A673 (cell line): ENCODE data around the gene ITK. TPM values are rescaled to one million over a fixed set of nuclear protein-coding genes. Genes with fewer than 3 reads are reported as not detected.

Experiments used
- BruUV-seq: library from RNA; stranded (reverse); fragments of 400-500 nt; replicated peaks from 2 replicates; lab custom pipeline; 2021; lab: Mats Ljungman, UMichigan
- CTCF ChIA-PET: fragments of 300-600 bp; sonication (Branson Sonifier 250); formaldehyde crosslinking; loops from one replicate; lab custom pipeline; 2022; ENCODE audit warnings: antibody characterized with exemption; lab: Charles Lee
- POLR2A ChIA-PET: fragments of 300-600 bp; sonication (Branson Sonifier 250); formaldehyde crosslinking; loops from one replicate; lab custom pipeline; 2022; ENCODE audit warnings: antibody characterized with exemption; ENCODE audit not compliant: low non-redundant PET; lab: Charles Lee
- DNase-seq: peaks from one replicate; pipeline ENCODE4 v3.0.0-alpha.2; 2015; ENCODE audit warnings: low spot score
- H3K27ac ChIP-seq: fragments of 200-600 bp; sonication (generic); 2 replicates; pipeline ENCODE4 v1.5.1; 2016; ENCODE audit warnings: mixed run types, low read depth, mild to moderate bottlenecking, mixed read lengths, antibody characterized with exemption, low read length; ENCODE audit not compliant: poor library complexity, severe bottlenecking
- H3K27me3 ChIP-seq: fragments of 200-600 bp; sonication (generic); replicated peaks from 2 replicates; pipeline ENCODE4 v1.6.1; 2017; ENCODE audit warnings: mixed run types, low read depth, mild to moderate bottlenecking, mixed read lengths, antibody characterized with exemption, low read length; ENCODE audit not compliant: insufficient read depth, poor library complexity
- H3K36me3 ChIP-seq: fragments of 200-600 bp; sonication (generic); 2 replicates; pipeline ENCODE4 v1.6.1; 2016; ENCODE audit warnings: mixed run types, mild to moderate bottlenecking, mixed read lengths, antibody characterized with exemption, low read length; ENCODE audit not compliant: insufficient read depth, poor library complexity, severe bottlenecking
- H3K4me1 ChIP-seq: fragments of 200-600 bp; sonication (generic); 2 replicates; pipeline ENCODE4 v1.6.1; 2017; ENCODE audit warnings: mixed run types, mild to moderate bottlenecking, mixed read lengths, antibody characterized with exemption, low read length; ENCODE audit not compliant: insufficient read depth, poor library complexity, severe bottlenecking
- H3K4me3 ChIP-seq: fragments of 200-600 bp; sonication (generic); 2 replicates; pipeline ENCODE4 v1.5.1; 2016; ENCODE audit warnings: low read depth, mixed run types, mild to moderate bottlenecking, mixed read lengths, low read length; ENCODE audit not compliant: poor library complexity, severe bottlenecking
- H3K9me3 ChIP-seq: fragments of 200-600 bp; sonication (generic); 2 replicates; pipeline ENCODE4 v1.6.1; 2016; ENCODE audit warnings: mixed run types, low read depth, mild to moderate bottlenecking, mixed read lengths, antibody characterized with exemption, low read length; ENCODE audit not compliant: poor library complexity, severe bottlenecking
- CTCF ChIP-seq: fragments of 300-800, 200-600 bp; sonication (generic); conservative IDR thresholded peaks from 2 replicates; pipeline ENCODE4 v1.5.1; 2017; ENCODE audit warnings: low read depth, mild to moderate bottlenecking, antibody characterized with exemption, low read length, moderate library complexity, mixed read lengths
- EZH2 ChIP-seq: fragments of 200-600 bp; sonication (generic); IDR thresholded peaks from 2 replicates; pipeline ENCODE4 v1.6.1; 2017; ENCODE audit warnings: borderline replicate concordance, low read depth, mild to moderate bottlenecking, mixed read lengths, antibody characterized with exemption, low read length; ENCODE audit not compliant: poor library complexity, severe bottlenecking
- intact Hi-C: fragments of 100-400 bp; cut with micrococcal nuclease; formaldehyde crosslinking; loops from one replicate; pipeline ENCODE4 v1.10.0; 2022; ENCODE audit not compliant: unreplicated experiment
- total RNA-seq: library from RNA; stranded (reverse); gene quantifications from 2 replicates; pipeline ENCODE4 v1.2.3, GENCODE V29; 2021

ITK gene
- total RNA-seq, 1 experiment from 2014 or later, result not detected

GRCh38 chr5:157294407-157295091 lies 113.9 kb downstream of the ITK start:
- H3K36me3 ChIP-seq, result no peaks in the 10 kb centered on the region
- TF ChIP-seq EZH2 (no peak), CTCF (no peak)
- ChIA-PET CTCF (interaction anchor here (0.6 kb wide), 1 partner anchor 460 kb away, joined by 6 read pairs; no protein-coding TSS in a partner anchor), POLR2A (no interaction called here)
- intact Hi-C loops, result no loop called here
- no peaks in the 10 kb centered on the region for H3K27me3 ChIP-seq
- BruUV-seq, result no TSS peak
- H3K4me3 ChIP-seq, result no peak overlapping the region
- no peak for DNase-seq
- H3K4me1 ChIP-seq, result no peaks in the 10 kb centered on the region
- no peak overlapping the region for H3K27ac ChIP-seq
- H3K9me3 ChIP-seq, result no peaks in the 10 kb centered on the region

DNA sequence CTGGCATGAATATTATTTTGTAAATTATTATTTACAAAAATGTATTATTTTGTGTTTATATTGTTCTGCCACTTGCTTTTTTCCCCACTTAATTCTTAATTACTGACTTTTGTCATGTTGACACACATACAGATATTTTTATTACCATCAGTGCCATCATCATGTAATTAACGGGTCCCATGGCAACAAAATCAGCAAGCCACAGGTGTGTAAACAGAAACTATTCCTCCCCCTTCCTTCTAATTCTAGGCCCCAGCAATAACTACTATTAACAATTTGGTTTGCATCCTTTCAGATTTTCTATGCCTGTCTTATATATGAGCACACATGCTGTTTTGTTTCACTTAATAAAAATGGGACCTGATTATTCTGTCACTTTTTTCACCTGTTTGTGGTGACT lies 114.6 kb downstream of the ITK start:
- Histone ChIP-seq H3K4me3 (no peak overlapping the region), H3K27me3 (no peaks in the 10 kb centered on the region), H3K9me3 (no peaks in the 10 kb centered on the region), H3K27ac (no peak overlapping the region), H3K36me3 (no peaks in the 10 kb centered on the region), H3K4me1 (no peaks in the 10 kb centered on the region)
- intact Hi-C loops, result no loop called here
- DNase-seq, result no peak
- CTCF ChIA-PET, result no interaction called here
- TF ChIP-seq EZH2, result no peak
- TF ChIP-seq CTCF, result no peak
- POLR2A ChIA-PET, result no interaction called here
- no TSS peak for BruUV-seq

DNA sequence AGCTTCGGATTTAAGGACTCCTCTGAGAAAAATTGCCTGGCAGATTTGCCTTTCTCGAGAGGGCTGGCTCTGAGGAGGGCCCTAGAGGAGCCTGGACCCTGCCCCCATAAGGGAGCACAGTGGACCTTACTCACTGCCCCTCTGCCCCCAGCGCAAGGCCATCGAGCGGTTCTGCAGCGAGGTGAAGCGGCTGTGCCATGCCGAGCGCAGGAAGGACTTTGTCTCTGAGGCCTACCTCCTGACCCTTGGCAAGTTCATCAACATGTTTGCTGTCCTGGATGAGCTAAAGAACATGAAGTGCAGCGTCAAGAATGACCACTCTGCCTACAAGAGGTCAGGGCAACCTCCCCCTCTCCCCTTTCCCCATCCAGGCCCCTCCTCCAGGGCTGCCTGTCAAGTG lies 119.9 kb downstream of the ITK start:
- BruUV-seq, result no TSS peak
- ChIA-PET POLR2A (no interaction called here), CTCF (no interaction called here)
- Histone ChIP-seq H3K27ac (no peak overlapping the region), H3K36me3 (no peaks in the 10 kb centered on the region), H3K9me3 (no peaks in the 10 kb centered on the region), H3K27me3 (no peaks in the 10 kb centered on the region), H3K4me1 (no peaks in the 10 kb centered on the region), H3K4me3 (no peak overlapping the region)
- TF ChIP-seq CTCF (no peak), EZH2 (no peak)
- DNase-seq, result no peak
- intact Hi-C loops, result no loop called here
